Stimulated activated CD8-positive, alpha-beta memory T cell treated with anti-CD3 and anti-CD28 coated beads, Interleukin-12 subunit alpha, Interleukin-12 subunit beta, amount 100 ng/mL, for 1 hour (primary cell): Measurements from ENCODE around the gene ANGPTL7.

Source experiments
- DNase-seq: peaks from one replicate; pipeline ENCODE4 v3.0.0-alpha.2; 2020; ENCODE audit warnings: low read depth

ANGPTL7 gene

GRCh38 chr1:11204396-11205190 lies 15.4 kb downstream of the ANGPTL7 start:
- no peak for DNase-seq

GRCh38 chr1:11207898-11208611 lies 18.9 kb downstream of the ANGPTL7 start:
- DNase-seq, result no peak

- no peak for DNase-seq
These were observed 22.3 kb downstream of the ANGPTL7 start for GRCh38 chr1:11211461-11211860.

- DNase-seq, result no peak
These were observed 22.9 kb downstream of the ANGPTL7 start for GRCh38 chr1:11211925-11212587.

- no peak for DNase-seq
These were observed 25.7 kb downstream of the ANGPTL7 start for GRCh38 chr1:11214698-11215380.

GRCh38 chr1:11215381-11216005 lies 26.3 kb downstream of the ANGPTL7 start:
- DNase-seq, result no peak

GRCh38 chr1:11216074-11216473 lies 26.9 kb downstream of the ANGPTL7 start:
- no peak for DNase-seq

GRCh38 chr1:11227106-11228077 lies 38.2 kb downstream of the ANGPTL7 start:
- no peak for DNase-seq

GRCh38 chr1:11229203-11229602 lies 40.0 kb downstream of the ANGPTL7 start:
- DNase-seq, result no peak

GRCh38 chr1:11233208-11233607 lies 44.1 kb downstream of the ANGPTL7 start:
- DNase-seq, result no peak

- no peak for DNase-seq
These were observed 48.2 kb downstream of the ANGPTL7 start for GRCh38 chr1:11237356-11237755.

- no peak for DNase-seq
These were observed 49.2 kb downstream of the ANGPTL7 start for GRCh38 chr1:11238311-11238710.

GRCh38 chr1:11245248-11245647 lies 56.1 kb downstream of the ANGPTL7 start:
- no peak for DNase-seq
